B cell (primary cell): ENCODE measurements around the gene PRKCB. TPM values are rescaled to one million over a fixed set of nuclear protein-coding genes. Genes with fewer than 3 reads are reported as not detected.

ENCODE experiments used
- ATAC-seq: fragments of 200-7000 bp; cut with Tn5 transposase; one replicate; pipeline ENCODE4 v1.10.0; 2021; ENCODE audit warnings: low read depth, mild to moderate bottlenecking, moderate number of reproducible peaks, moderate library complexity
- CTCF ChIA-PET: fragments of 350-600 bp; sonication (Branson Sonifier 250); formaldehyde crosslinking; loops from one replicate; lab custom pipeline; 2021; ENCODE audit warnings: antibody characterized with exemption, inconsistent platforms; lab: Charles Lee
- POLR2A ChIA-PET: fragments of 350-600 bp; sonication (Branson Sonifier 250); formaldehyde crosslinking; loops from one replicate; lab custom pipeline; 2021; ENCODE audit warnings: antibody characterized with exemption; lab: Charles Lee
- DNase-seq: peaks from one replicate; pipeline ENCODE4 v3.0.0; 2013
- H2AFZ ChIP-seq: 2 replicates; pipeline ENCODE4 v1.6.1; 2012; ENCODE audit warnings: mild to moderate bottlenecking, low read depth, low read length; ENCODE audit not compliant: insufficient read depth, poor library complexity, severe bottlenecking
- H3K27ac ChIP-seq, 2 donors: 1 replicate in 1 of 2; 2 replicates in 1 of 2; pipeline ENCODE4 v1.5.1; 2012 to 2013; ENCODE audit warnings: low read length in 2 of 2, mild to moderate bottlenecking in 2 of 2, moderate library complexity in 1 of 2
- H3K27me3 ChIP-seq, 4 experiments: fragments of 200-600 bp in 1 of 4; sonication (generic) in 1 of 4; replicated peaks in 1 of 4; 1 replicate in 2 of 4; 2 replicates in 2 of 4; pipeline versions ENCODE4 v1.6.1 to v1.7.0; 2013 to 2016; ENCODE audit warnings: low read length in 3 of 4, mild to moderate bottlenecking in 2 of 4, mixed read lengths in 1 of 4, moderate library complexity in 1 of 4; ENCODE audit not compliant: insufficient read depth in 4 of 4, control insufficient read depth in 3 of 4; ENCODE audit errors: control extremely low read depth in 1 of 4
- H3K36me3 ChIP-seq, 2 experiments: replicated peaks in 1 of 2; 1 replicate in 1 of 2; 2 replicates in 1 of 2; pipeline versions ENCODE4 v1.6.1 to v1.7.1; 2013; ENCODE audit warnings: low read length in 1 of 2; ENCODE audit not compliant: insufficient read depth in 2 of 2, control insufficient read depth in 1 of 2; ENCODE audit errors: control extremely low read depth in 1 of 2, extremely low read depth in 1 of 2
- H3K4me1 ChIP-seq, 2 donors: fragments of 200-600 bp in 1 of 2; sonication (generic) in 1 of 2; 1 replicate in 1 of 2; 2 replicates in 1 of 2; pipeline versions ENCODE4 v1.5.1 to v1.6.1; 2013 to 2017; ENCODE audit warnings: low read length in 2 of 2; ENCODE audit not compliant: control insufficient read depth in 2 of 2, insufficient read depth in 2 of 2
- H3K4me2 ChIP-seq: replicated peaks from 2 replicates; pipeline ENCODE3; 2012; ENCODE audit warnings: mild to moderate bottlenecking, low read depth, low read length; ENCODE audit not compliant: poor library complexity, severe bottlenecking
- H3K4me3 ChIP-seq, 5 experiments: fragments of 200-600 bp in 1 of 5; sonication (generic) in 1 of 5; 1 replicate in 3 of 5; 2 replicates in 2 of 5; pipeline versions ENCODE4 v1.5.1 to v1.7.0; 2011 to 2016; ENCODE audit warnings: low read length in 4 of 5, mild to moderate bottlenecking in 4 of 5, low read depth in 2 of 5, control low read depth in 1 of 5, moderate library complexity in 1 of 5; ENCODE audit not compliant: insufficient read depth in 1 of 5; ENCODE audit errors: control extremely low read depth in 1 of 5, extremely low read depth in 1 of 5
- H3K79me2 ChIP-seq: fragments of 200-600 bp; sonication (generic); one replicate; pipeline ENCODE4 v1.6.0; 2016; ENCODE audit warnings: low read length; ENCODE audit not compliant: control insufficient read depth, insufficient read depth
- H3K9ac ChIP-seq: fragments of 200-600 bp; sonication (generic); 2 replicates; pipeline ENCODE4 v1.6.1; 2017; ENCODE audit warnings: mild to moderate bottlenecking, low read length, moderate library complexity
- H3K9me3 ChIP-seq, 3 donors: one replicate each; pipeline versions ENCODE4 v1.6.1 to v1.7.1; 2013; ENCODE audit warnings: low read length in 2 of 3; ENCODE audit not compliant: control insufficient read depth in 2 of 3, insufficient read depth in 1 of 3; ENCODE audit errors: control extremely low read depth in 1 of 3
- H4K20me1 ChIP-seq: 2 replicates; pipeline ENCODE4 v1.6.0; 2012; ENCODE audit warnings: mild to moderate bottlenecking, low read length; ENCODE audit not compliant: insufficient read depth, control insufficient read depth, poor library complexity, severe bottlenecking
- H3K27ac Mint-ChIP-seq: one replicate; pipeline ENCODE4 v1.8.0; 2021; ENCODE audit warnings: mixed read lengths
- H3K27me3 Mint-ChIP-seq: one replicate; pipeline ENCODE4 v1.8.0; 2021; ENCODE audit warnings: mixed read lengths
- H3K4me1 Mint-ChIP-seq: one replicate; pipeline ENCODE4 v1.8.0; 2021; ENCODE audit warnings: mixed read lengths
- H3K4me3 Mint-ChIP-seq: one replicate; pipeline ENCODE4 v1.8.0; 2021; ENCODE audit warnings: mixed read lengths
- H3K9me3 Mint-ChIP-seq: one replicate; pipeline ENCODE4 v1.8.0; 2022; ENCODE audit warnings: mixed read lengths; ENCODE audit not compliant: insufficient read depth
- CTCF ChIP-seq: fragments of 200-600 bp; IDR thresholded peaks from one replicate; pipeline ENCODE4 v1.8.0; 2022; ENCODE audit warnings: antibody characterized with exemption, mild to moderate bottlenecking
- EZH2 ChIP-seq: IDR thresholded peaks from 2 replicates; pipeline ENCODE4 v1.6.1; 2012; ENCODE audit warnings: borderline replicate concordance, low read depth, mild to moderate bottlenecking, moderate library complexity, low read length; ENCODE audit not compliant: insufficient read depth, poor library complexity, severe bottlenecking
- WGBS: methylation state at CpG from one replicate; pipeline ENCODE4 v1.1.5; 2013; ENCODE audit warnings: missing lambda C conversion rate; ENCODE audit not compliant: insufficient coverage; 5-methylcytosine and 5-hydroxymethylcytosine counted together
- intact Hi-C: fragments of 100-400 bp; cut with micrococcal nuclease; formaldehyde crosslinking; loops from one replicate; pipeline ENCODE4 v1.10.0; 2022
- polyA plus RNA-seq: library from polyadenylated mRNA; depleted of rRNA; stranded (reverse); fragments of >200 nt; gene quantifications from 2 replicates; pipeline ENCODE4 v1.2.3, GENCODE V29; 2012
- total RNA-seq, 2 donors: library from RNA; stranded (reverse); fragments of 120-200 nt in 1 of 2; gene quantifications; 1 replicate in 1 of 2; 2 replicates in 1 of 2; pipeline versions ENCODE4 v1.2.3 to v1.2.4, GENCODE V29; 2013 to 2022

Gene PRKCB
- total and polyA plus RNA-seq, 2 donors (not counting 1 experiment from before 2014, with no cell fraction given): 106 to 373 TPM

- H2AFZ ChIP-seq: no peak overlapping the region
- H3K27me3 ChIP-seq: no peaks in the 10 kb centered on the region
- H3K4me1 ChIP-seq: peaks cover 0 to 3% of the 10 kb centered on the region in 2 donors
- no peaks in the 10 kb centered on the region for H3K27me3 Mint-ChIP-seq
- H4K20me1 ChIP-seq: peaks cover 52% of the 10 kb centered on the region
- intact Hi-C loops: loop anchor here (5.0 kb wide), 1 partner anchor 123 kb away; no protein-coding TSS in a partner anchor
- 94% methylated on average over 3 of the region's 3 CpGs for WGBS
- H3K4me2 ChIP-seq: no peak overlapping the region
- H3K27ac Mint-ChIP-seq: no peak overlapping the region
- ChIA-PET POLR2A (no interaction called here), CTCF (no interaction called here)
- H3K4me3 Mint-ChIP-seq: no peak overlapping the region
- DNase-seq: no peak
- no peaks in the 10 kb centered on the region for H3K9me3 Mint-ChIP-seq
- peaks cover 15 to 69% of the 10 kb centered on the region in 2 experiments for H3K36me3 ChIP-seq
- ATAC-seq: no peak
- no peak overlapping the region for H3K27ac ChIP-seq
- no peaks in the 10 kb centered on the region for H3K9me3 ChIP-seq
- H3K9ac ChIP-seq: no peak overlapping the region
- peaks cover 5% of the 10 kb centered on the region for H3K79me2 ChIP-seq
- no peak overlapping the region for H3K4me3 ChIP-seq
- peaks cover 14% of the 10 kb centered on the region for H3K4me1 Mint-ChIP-seq
- TF ChIP-seq CTCF (no peak), EZH2 (no peak)
These were observed 329.5 kb downstream of the PRKCB start for GRCh38 chr16:24165273-24165672.

GRCh38 chr16:24166661-24167528 lies 331.1 kb downstream of the PRKCB start:
- POLR2A ChIA-PET: no interaction called here
- H3K27me3 ChIP-seq: no peaks in the 10 kb centered on the region
- peaks cover 0 to 3% of the 10 kb centered on the region in 2 donors for H3K4me1 ChIP-seq
- peaks cover 54% of the 10 kb centered on the region for H4K20me1 ChIP-seq
- no peak overlapping the region for H3K4me3 Mint-ChIP-seq
- CTCF ChIA-PET: interaction anchor here (2.0 kb wide), 1 partner anchor 96 kb away, joined by 9 read pairs; no protein-coding TSS in a partner anchor
- DNase-seq (no peak), ATAC-seq (no peak)
- no peak overlapping the region for H2AFZ ChIP-seq
- no peaks in the 10 kb centered on the region for H3K9me3 Mint-ChIP-seq
- H3K4me3 ChIP-seq: no peak overlapping the region
- H3K4me1 Mint-ChIP-seq: peaks cover 14% of the 10 kb centered on the region
- peak overlapping the region in 1 of 2 donors; percentile 24 for H3K27ac ChIP-seq
- H3K9me3 ChIP-seq: no peaks in the 10 kb centered on the region
- peaks cover 12 to 73% of the 10 kb centered on the region in 2 experiments for H3K36me3 ChIP-seq
- H3K27ac Mint-ChIP-seq: peak overlapping the region; percentile 54
- H3K9ac ChIP-seq: no peak overlapping the region
- WGBS: 51% methylated on average over 3 of the region's 9 CpGs
- H3K4me2 ChIP-seq: no peak overlapping the region
- intact Hi-C loops: loop anchor here (5.0 kb wide), 1 partner anchor 125 kb away; no protein-coding TSS in a partner anchor
- peaks cover 5% of the 10 kb centered on the region for H3K79me2 ChIP-seq
- H3K27me3 Mint-ChIP-seq: no peaks in the 10 kb centered on the region
- TF ChIP-seq CTCF: no peak
- no peak for TF ChIP-seq EZH2
